PC-9 (cell line): ENCODE measurements around the gene UNC13C. TPM values are rescaled to one million over a fixed set of nuclear protein-coding genes. Genes with fewer than 3 reads are reported as not detected.

ENCODE experiments used
- BruUV-seq: library from RNA; stranded (reverse); fragments of 400-500 nt; replicated peaks from 2 replicates; lab custom pipeline; 2021; lab: Mats Ljungman, UMichigan
- CTCF ChIA-PET: fragments of 300-600 bp; sonication (Branson Sonifier 250); formaldehyde crosslinking; loops from one replicate; lab custom pipeline; 2022; ENCODE audit warnings: antibody characterized with exemption; lab: Charles Lee
- POLR2A ChIA-PET: fragments of 300-600 bp; sonication (Branson Sonifier 250); formaldehyde crosslinking; loops from one replicate; lab custom pipeline; 2022; ENCODE audit warnings: antibody characterized with exemption; ENCODE audit not compliant: unreplicated experiment; lab: Charles Lee
- DNase-seq, 2 experiments: peaks; one replicate each; pipeline versions ENCODE4 v3.0.0 to v3.0.0-alpha.2; 2015 to 2022; ENCODE audit warnings: mixed read lengths in 1 of 2
- H2AFZ ChIP-seq: fragments of 200-600 bp; sonication (generic); 2 replicates; pipeline ENCODE4 v1.8.1; 2017; ENCODE audit warnings: antibody characterized with exemption
- H3F3A ChIP-seq: fragments of 200-600 bp; sonication (generic); 2 replicates; pipeline ENCODE4 v1.8.1; 2017; ENCODE audit warnings: antibody characterized with exemption, mild to moderate bottlenecking, low read depth; ENCODE audit not compliant: insufficient read depth
- H3K27ac ChIP-seq: fragments of 200-600 bp; sonication (generic); 2 replicates; pipeline ENCODE4 v1.6.1; 2016; ENCODE audit warnings: mixed run types
- H3K27me3 ChIP-seq: fragments of 200-600 bp; sonication (generic); 2 replicates; pipeline ENCODE4 v1.6.1; 2016; ENCODE audit warnings: low read depth, mixed run types; ENCODE audit not compliant: insufficient read depth
- H3K36me3 ChIP-seq: fragments of 200-600 bp; sonication (generic); 2 replicates; pipeline ENCODE4 v1.6.1; 2016; ENCODE audit warnings: low read depth, mixed run types
- H3K4me1 ChIP-seq: fragments of 200-600 bp; sonication (generic); replicated peaks from 2 replicates; pipeline ENCODE4 v1.6.1; 2016; ENCODE audit warnings: mixed run types; ENCODE audit not compliant: insufficient read depth
- H3K4me2 ChIP-seq: fragments of 200-600 bp; sonication (generic); 2 replicates; pipeline ENCODE4 v1.6.1; 2017; ENCODE audit warnings: mixed run types
- H3K4me3 ChIP-seq: fragments of 200-600 bp; sonication (generic); 2 replicates; pipeline ENCODE4 v1.6.1; 2016; ENCODE audit warnings: mixed run types
- H3K79me2 ChIP-seq: fragments of 200-600 bp; sonication (generic); 2 replicates; pipeline ENCODE4 v1.6.1; 2017; ENCODE audit warnings: low read depth, mixed run types
- H3K9me2 ChIP-seq: fragments of 200-600 bp; sonication (generic); 2 replicates; pipeline ENCODE4 v1.8.1; 2017; ENCODE audit warnings: mild to moderate bottlenecking; ENCODE audit not compliant: insufficient read depth
- H3K9me3 ChIP-seq: fragments of 200-600 bp; sonication (generic); 2 replicates; pipeline ENCODE4 v1.8.1; 2016; ENCODE audit warnings: low read depth; ENCODE audit not compliant: insufficient read depth
- H4K20me1 ChIP-seq: fragments of 200-600 bp; sonication (generic); 2 replicates; pipeline ENCODE4 v1.8.1; 2017; ENCODE audit not compliant: insufficient read depth
- CTCF ChIP-seq: fragments of 200-600 bp; sonication (generic); conservative IDR thresholded peaks from 2 replicates; pipeline ENCODE4 v1.6.1; 2017; ENCODE audit warnings: mixed run types, antibody characterized with exemption, mild to moderate bottlenecking, moderate library complexity
- EZH2 ChIP-seq: fragments of 200-600 bp; sonication (generic); IDR thresholded peaks from 2 replicates; pipeline ENCODE4 v1.8.0; 2017; ENCODE audit warnings: antibody characterized with exemption, low read depth
- intact Hi-C: fragments of 100-400 bp; cut with micrococcal nuclease; formaldehyde crosslinking; loops from one replicate; pipeline ENCODE4 v1.10.0; 2022; ENCODE audit not compliant: unreplicated experiment
- total RNA-seq: library from RNA; stranded (reverse); gene quantifications from 2 replicates; pipeline ENCODE4 v1.2.3, GENCODE V29; 2021

Gene UNC13C
- total RNA-seq, 1 experiment from 2014 or later = not detected

DNA sequence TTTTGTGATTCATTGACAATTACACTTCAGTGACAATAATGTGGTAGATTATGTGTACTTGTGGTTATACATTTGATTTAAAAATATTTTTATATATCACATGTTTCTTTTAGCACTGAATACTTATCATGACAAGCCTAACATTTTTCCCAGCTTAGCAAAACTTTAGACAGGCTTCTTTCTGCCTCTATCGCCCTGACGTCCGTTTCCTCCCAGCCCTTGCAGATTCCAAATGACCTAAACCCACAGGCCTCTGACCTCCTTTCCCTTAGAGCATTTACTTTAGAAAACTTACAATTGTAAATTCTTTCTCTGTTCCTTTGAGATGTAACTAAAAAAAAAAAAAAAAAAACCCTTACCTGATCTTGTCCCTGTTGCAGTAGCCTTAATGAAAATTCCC lies 326.1 kb downstream of the UNC13C start:
- H2AFZ ChIP-seq = no peak overlapping the region
- H3K36me3 ChIP-seq = no peaks in the 10 kb centered on the region
- no peaks in the 10 kb centered on the region for H3K4me1 ChIP-seq
- intact Hi-C loops = no loop called here
- DNase-seq = no peak
- no peaks in the 10 kb centered on the region for H4K20me1 ChIP-seq
- no peak overlapping the region for H3K4me3 ChIP-seq
- H3K4me2 ChIP-seq = no peak overlapping the region
- no TSS peak for BruUV-seq
- H3K9me3 ChIP-seq = no peaks in the 10 kb centered on the region
- H3K27me3 ChIP-seq = no peaks in the 10 kb centered on the region
- H3K79me2 ChIP-seq = no peaks in the 10 kb centered on the region
- CTCF ChIA-PET = no interaction called here
- H3K9me2 ChIP-seq = no peaks in the 10 kb centered on the region
- no peak for TF ChIP-seq CTCF
- TF ChIP-seq EZH2 = no peak
- POLR2A ChIA-PET = no interaction called here
- H3K27ac ChIP-seq = no peak overlapping the region
- no peaks in the 10 kb centered on the region for H3F3A ChIP-seq

DNA sequence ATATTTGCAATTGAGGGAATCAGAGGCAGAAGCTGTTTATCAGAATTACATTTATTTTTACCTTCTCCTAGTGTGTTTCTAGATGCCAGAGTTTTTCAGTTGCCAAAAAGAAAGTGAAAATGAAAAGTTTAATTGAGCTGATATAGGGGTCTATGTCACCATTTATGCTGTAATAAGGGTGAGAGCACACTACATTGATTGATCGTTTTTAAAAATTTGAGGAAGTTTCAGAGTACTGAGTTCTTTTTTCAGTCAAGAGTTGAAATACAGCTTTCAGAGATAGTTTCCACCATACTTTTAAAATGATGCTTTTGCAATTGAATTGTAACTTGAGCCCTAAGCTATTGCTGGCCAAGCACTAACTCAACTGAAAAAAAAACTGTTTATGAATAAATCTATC lies 326.9 kb downstream of the UNC13C start:
- ChIA-PET CTCF (no interaction called here), POLR2A (no interaction called here)
- intact Hi-C loops = no loop called here
- no peak overlapping the region for H3K4me3 ChIP-seq
- H3K4me2 ChIP-seq = no peak overlapping the region
- H3K27ac ChIP-seq = no peak overlapping the region
- BruUV-seq = no TSS peak
- TF ChIP-seq EZH2 (no peak), CTCF (no peak)
- H3K36me3 ChIP-seq = no peaks in the 10 kb centered on the region
- H3K9me3 ChIP-seq = no peaks in the 10 kb centered on the region
- H3K9me2 ChIP-seq = no peaks in the 10 kb centered on the region
- H2AFZ ChIP-seq = no peak overlapping the region
- H3K4me1 ChIP-seq = no peaks in the 10 kb centered on the region
- H3K79me2 ChIP-seq = no peaks in the 10 kb centered on the region
- no peak for DNase-seq
- H3F3A ChIP-seq = no peaks in the 10 kb centered on the region
- H4K20me1 ChIP-seq = no peaks in the 10 kb centered on the region
- no peaks in the 10 kb centered on the region for H3K27me3 ChIP-seq

GRCh38 chr15:54307252-54307902 lies 329.1 kb downstream of the UNC13C start:
- no peaks in the 10 kb centered on the region for H3F3A ChIP-seq
- no peak overlapping the region for H3K4me2 ChIP-seq
- H3K9me2 ChIP-seq = no peaks in the 10 kb centered on the region
- no peaks in the 10 kb centered on the region for H3K9me3 ChIP-seq
- H3K4me3 ChIP-seq = no peak overlapping the region
- H3K27ac ChIP-seq = no peak overlapping the region
- TF ChIP-seq CTCF (no peak), EZH2 (no peak)
- POLR2A ChIA-PET = no interaction called here
- intact Hi-C loops = no loop called here
- no peaks in the 10 kb centered on the region for H4K20me1 ChIP-seq
- no peaks in the 10 kb centered on the region for H3K27me3 ChIP-seq
- no peaks in the 10 kb centered on the region for H3K4me1 ChIP-seq
- CTCF ChIA-PET = no interaction called here
- DNase-seq = no peak
- BruUV-seq = no TSS peak
- no peaks in the 10 kb centered on the region for H3K79me2 ChIP-seq
- H2AFZ ChIP-seq = no peak overlapping the region
- no peaks in the 10 kb centered on the region for H3K36me3 ChIP-seq
